PC-3 (cell line): ENCODE results near the gene TXN2. TPM values are rescaled to one million over a fixed set of nuclear protein-coding genes. Genes with fewer than 3 reads are reported as not detected.

ENCODE experiments used
- ATAC-seq: fragments of 200-7000 bp; cut with Tn5 transposase; 2 replicates; pipeline ENCODE4 v1.9.1; 2020; ENCODE audit warnings: mild to moderate bottlenecking, moderate library complexity
- BruUV-seq: library from RNA; stranded (reverse); fragments of 400-500 nt; replicated peaks from 2 replicates; lab custom pipeline; 2021; lab: Mats Ljungman, UMichigan
- CTCF ChIA-PET: fragments of 300-600 bp; sonication (Branson Sonifier 250); formaldehyde crosslinking; loops from one replicate; lab custom pipeline; 2022; ENCODE audit warnings: antibody characterized with exemption; lab: Charles Lee
- POLR2A ChIA-PET: fragments of 300-600 bp; sonication (Branson Sonifier 250); formaldehyde crosslinking; loops from one replicate; lab custom pipeline; 2022; ENCODE audit warnings: antibody characterized with exemption; ENCODE audit not compliant: unreplicated experiment; lab: Charles Lee
- DNase-seq: peaks from one replicate; pipeline ENCODE4 v3.0.0-alpha.2; 2015
- H2AFZ ChIP-seq: fragments of 300-600 bp; sonication (generic); 2 replicates; pipeline ENCODE4 v1.6.0; 2016; ENCODE audit warnings: antibody characterized with exemption, low read length
- H3F3A ChIP-seq: fragments of 300-600 bp; sonication (generic); one replicate; pipeline ENCODE4 v1.6.0; 2017; ENCODE audit warnings: antibody characterized with exemption, low read length, control low read depth, mild to moderate bottlenecking; ENCODE audit not compliant: unreplicated experiment
- H3K27ac ChIP-seq: fragments of 300-600 bp; sonication (generic); 2 replicates; pipeline ENCODE4 v1.5.1; 2016; ENCODE audit warnings: mild to moderate bottlenecking, low read length
- H3K27me3 ChIP-seq: fragments of 300-600 bp; sonication (generic); 2 replicates; pipeline ENCODE4 v1.6.1; 2016; ENCODE audit warnings: low read length, mixed read lengths
- H3K36me3 ChIP-seq: fragments of 300-600 bp; sonication (generic); 2 replicates; pipeline ENCODE4 v1.6.1; 2016; ENCODE audit warnings: low read depth, mixed run types, low read length, mixed read lengths
- H3K4me1 ChIP-seq: fragments of 300-600 bp; sonication (generic); 2 replicates; pipeline ENCODE4 v1.5.1; 2016; ENCODE audit warnings: low read length; ENCODE audit not compliant: insufficient read depth
- H3K4me2 ChIP-seq: fragments of 300-600 bp; sonication (generic); 2 replicates; pipeline ENCODE4 v1.6.0; 2016; ENCODE audit warnings: low read length
- H3K4me3 ChIP-seq: fragments of 300-600 bp; sonication (generic); 2 replicates; pipeline ENCODE4 v1.5.1; 2016; ENCODE audit warnings: mild to moderate bottlenecking, low read length, mixed read lengths
- H3K79me2 ChIP-seq: fragments of 300-600 bp; sonication (generic); 2 replicates; pipeline ENCODE4 v1.6.1; 2017; ENCODE audit warnings: low read length, mixed read lengths
- H3K9ac ChIP-seq: fragments of 300-600 bp; sonication (generic); 2 replicates; pipeline ENCODE4 v1.6.0; 2016; ENCODE audit warnings: mild to moderate bottlenecking, low read length
- H3K9me2 ChIP-seq: fragments of 300-600 bp; sonication (generic); replicated peaks from 2 replicates; pipeline ENCODE4 v1.6.1; 2016; ENCODE audit warnings: mixed run types, low read length, mixed read lengths
- H3K9me3 ChIP-seq: fragments of 300-600 bp; sonication (generic); 2 replicates; pipeline ENCODE4 v1.6.1; 2016; ENCODE audit warnings: low read length, mixed read lengths
- H4K20me1 ChIP-seq: fragments of 300-600 bp; sonication (generic); 2 replicates; pipeline ENCODE4 v1.6.1; 2016; ENCODE audit warnings: low read length, mixed read lengths
- EZH2 ChIP-seq: fragments of 300-600 bp; sonication (generic); IDR thresholded peaks from one replicate; pipeline ENCODE4 v1.6.1; 2017; ENCODE audit warnings: antibody characterized with exemption, mild to moderate bottlenecking, low read length; ENCODE audit not compliant: unreplicated experiment
- EZH2phosphoT487 ChIP-seq: fragments of 300-600 bp; sonication (generic); IDR thresholded peaks from 2 replicates; pipeline ENCODE4 v1.6.1; 2018; ENCODE audit warnings: mild to moderate bottlenecking, antibody characterized with exemption, low read length, borderline replicate concordance
- intact Hi-C: fragments of 100-400 bp; cut with micrococcal nuclease; formaldehyde crosslinking; loops from 2 replicates; pipeline ENCODE4 v1.9.0; 2023
- total RNA-seq: library from RNA; depleted of rRNA; stranded (reverse); fragments of >200 nt; gene quantifications from 2 replicates; pipeline ENCODE4 v1.2.3, GENCODE V29; 2014
- TF ChIP-seq, protein P1 (sequence below): fragments of 300-600 bp; sonication (generic); conservative IDR thresholded peaks from 2 replicates; pipeline ENCODE4 v1.5.1; 2017; ENCODE audit warnings: antibody characterized with exemption, low read depth, mild to moderate bottlenecking, low read length

The TXN2 gene
- total RNA-seq, 1 experiment from 2014 or later: 49.6 TPM

DNA sequence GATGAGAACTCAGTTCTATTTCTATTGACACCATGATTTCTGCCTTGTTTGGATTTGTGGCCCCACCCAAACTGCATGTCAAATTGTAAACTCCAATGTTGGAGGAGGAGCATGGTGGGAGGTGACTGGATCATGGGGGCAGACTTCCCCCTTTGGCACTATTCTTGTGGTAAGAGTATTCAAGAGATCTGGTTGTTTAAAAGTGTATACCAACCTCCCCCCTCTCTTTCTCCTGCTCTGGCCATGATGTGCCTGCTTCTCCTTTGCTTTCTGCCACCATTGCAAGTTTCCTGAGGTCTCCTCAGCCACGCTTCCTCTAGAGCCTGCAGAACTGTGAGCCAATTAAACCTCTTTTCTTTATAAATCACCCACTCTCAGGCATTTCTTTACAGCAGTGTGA, 33.3 kb upstream of the TXN2 start:
- BruUV-seq: no TSS peak
- H3K9ac ChIP-seq: no peak overlapping the region
- no peaks in the 10 kb centered on the region for H3K79me2 ChIP-seq
- no peaks in the 10 kb centered on the region for H3K9me3 ChIP-seq
- ATAC-seq: no peak
- H3K9me2 ChIP-seq: no peaks in the 10 kb centered on the region
- DNase-seq: no peak
- H3K27me3 ChIP-seq: no peaks in the 10 kb centered on the region
- no peak for TF ChIP-seq EZH2phosphoT487
- no peak for TF ChIP-seq EZH2
- TF ChIP-seq, protein P1, sequence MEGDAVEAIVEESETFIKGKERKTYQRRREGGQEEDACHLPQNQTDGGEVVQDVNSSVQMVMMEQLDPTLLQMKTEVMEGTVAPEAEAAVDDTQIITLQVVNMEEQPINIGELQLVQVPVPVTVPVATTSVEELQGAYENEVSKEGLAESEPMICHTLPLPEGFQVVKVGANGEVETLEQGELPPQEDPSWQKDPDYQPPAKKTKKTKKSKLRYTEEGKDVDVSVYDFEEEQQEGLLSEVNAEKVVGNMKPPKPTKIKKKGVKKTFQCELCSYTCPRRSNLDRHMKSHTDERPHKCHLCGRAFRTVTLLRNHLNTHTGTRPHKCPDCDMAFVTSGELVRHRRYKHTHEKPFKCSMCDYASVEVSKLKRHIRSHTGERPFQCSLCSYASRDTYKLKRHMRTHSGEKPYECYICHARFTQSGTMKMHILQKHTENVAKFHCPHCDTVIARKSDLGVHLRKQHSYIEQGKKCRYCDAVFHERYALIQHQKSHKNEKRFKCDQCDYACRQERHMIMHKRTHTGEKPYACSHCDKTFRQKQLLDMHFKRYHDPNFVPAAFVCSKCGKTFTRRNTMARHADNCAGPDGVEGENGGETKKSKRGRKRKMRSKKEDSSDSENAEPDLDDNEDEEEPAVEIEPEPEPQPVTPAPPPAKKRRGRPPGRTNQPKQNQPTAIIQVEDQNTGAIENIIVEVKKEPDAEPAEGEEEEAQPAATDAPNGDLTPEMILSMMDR: no peak
- ChIA-PET CTCF (no interaction called here), POLR2A (no interaction called here)
- intact Hi-C loops: no loop called here
- no peak overlapping the region for H3K4me2 ChIP-seq
- no peak overlapping the region for H3K27ac ChIP-seq
- no peaks in the 10 kb centered on the region for H3K4me1 ChIP-seq
- peaks cover 3% of the 10 kb centered on the region for H3F3A ChIP-seq
- peaks cover 63% of the 10 kb centered on the region for H3K36me3 ChIP-seq
- no peak overlapping the region for H2AFZ ChIP-seq
- H3K4me3 ChIP-seq: no peak overlapping the region
- 0 out of 2 replicates have a peak, but pooled peaks cover 5% of the 10 kb centered on the region for H4K20me1 ChIP-seq

DNA sequence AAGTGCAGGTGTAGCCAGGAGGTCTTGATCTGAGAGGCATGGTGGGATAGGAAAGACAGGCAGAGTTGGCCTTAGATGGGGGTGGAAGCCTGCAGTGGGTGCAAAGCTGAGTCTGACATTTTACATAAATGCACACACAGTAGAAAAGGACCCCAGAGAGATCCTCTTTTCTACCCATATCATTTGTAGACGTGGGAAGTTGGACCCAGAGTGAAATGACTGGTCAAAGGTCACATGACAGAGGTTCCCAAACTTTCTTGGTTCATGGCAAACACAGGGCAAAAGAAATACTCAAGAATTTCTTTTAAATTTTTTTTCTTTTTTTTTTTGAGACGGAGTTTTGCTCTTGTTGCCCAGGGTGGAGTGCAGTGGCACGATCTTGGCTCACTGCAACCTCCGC, 31.6 kb upstream of the TXN2 start:
- no peak overlapping the region for H2AFZ ChIP-seq
- no peaks in the 10 kb centered on the region for H3K27me3 ChIP-seq
- H3K27ac ChIP-seq: no peak overlapping the region
- POLR2A ChIA-PET: no interaction called here
- H3K9me2 ChIP-seq: no peaks in the 10 kb centered on the region
- H3K4me2 ChIP-seq: no peak overlapping the region
- H3K36me3 ChIP-seq: peaks cover 49% of the 10 kb centered on the region
- H3K79me2 ChIP-seq: no peaks in the 10 kb centered on the region
- no peaks in the 10 kb centered on the region for H3K9me3 ChIP-seq
- CTCF ChIA-PET: no interaction called here
- BruUV-seq: no TSS peak
- TF ChIP-seq EZH2: no peak
- TF ChIP-seq, protein P1: no peak
- TF ChIP-seq EZH2phosphoT487: no peak
- ATAC-seq (no peak), DNase-seq (no peak)
- H3K9ac ChIP-seq: no peak overlapping the region
- 0 out of 2 replicates have a peak, but pooled peaks cover 5% of the 10 kb centered on the region for H4K20me1 ChIP-seq
- intact Hi-C loops: no loop called here
- peaks cover 3% of the 10 kb centered on the region for H3F3A ChIP-seq
- H3K4me3 ChIP-seq: no peak overlapping the region
- no peaks in the 10 kb centered on the region for H3K4me1 ChIP-seq

DNA sequence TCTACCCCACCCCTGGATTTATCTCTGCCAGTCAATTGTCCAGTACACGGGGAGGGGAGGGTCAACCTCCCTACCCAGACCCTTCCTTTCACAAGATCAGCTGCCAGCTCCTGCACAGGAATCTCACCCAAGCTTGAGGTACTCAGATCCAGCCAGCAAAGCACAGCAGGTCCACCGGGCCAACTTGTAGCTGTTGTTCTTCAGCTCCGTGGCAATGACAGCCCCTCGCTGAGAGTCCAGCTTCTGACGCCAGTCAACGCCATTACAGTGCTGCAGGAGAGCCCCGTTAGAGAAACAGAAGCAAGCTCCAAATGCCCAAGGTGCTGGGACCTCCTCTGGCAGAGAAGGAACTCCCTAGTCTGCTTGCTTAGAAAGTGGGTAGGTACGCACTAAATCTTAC, 30.9 kb upstream of the TXN2 start:
- no peak overlapping the region for H3K27ac ChIP-seq
- H3K9me2 ChIP-seq: no peaks in the 10 kb centered on the region
- H3F3A ChIP-seq: peaks cover 3% of the 10 kb centered on the region
- no peaks in the 10 kb centered on the region for H3K79me2 ChIP-seq
- H4K20me1 ChIP-seq: 0 out of 2 replicates have a peak, but pooled peaks cover 5% of the 10 kb centered on the region
- H3K4me3 ChIP-seq: no peak overlapping the region
- no peaks in the 10 kb centered on the region for H3K27me3 ChIP-seq
- ChIA-PET CTCF (no interaction called here), POLR2A (no interaction called here)
- H3K9me3 ChIP-seq: no peaks in the 10 kb centered on the region
- TF ChIP-seq EZH2phosphoT487 (no peak), EZH2 (no peak)
- TF ChIP-seq, protein P1: no peak
- ATAC-seq (no peak), DNase-seq (no peak)
- no peak overlapping the region for H3K9ac ChIP-seq
- no peak overlapping the region for H2AFZ ChIP-seq
- intact Hi-C loops: no loop called here
- peaks cover 47% of the 10 kb centered on the region for H3K36me3 ChIP-seq
- H3K4me2 ChIP-seq: no peak overlapping the region
- 0 out of 2 replicates have a peak, but pooled peaks cover 2% of the 10 kb centered on the region for H3K4me1 ChIP-seq
- no TSS peak for BruUV-seq
